Urothelium cell line (cell line): ENCODE data around the gene COL4A2.

Source experiments
- DNase-seq: peaks from one replicate; pipeline ENCODE4 v3.0.0; 2011; ENCODE audit warnings: low spot score, mixed read lengths
- FAIRE-seq: peaks from 2 replicates; lab custom pipeline; 2011; peaks lifted over from hg19 to GRCh38; lab: Jason Lieb, UNC

The COL4A2 gene

DNA sequence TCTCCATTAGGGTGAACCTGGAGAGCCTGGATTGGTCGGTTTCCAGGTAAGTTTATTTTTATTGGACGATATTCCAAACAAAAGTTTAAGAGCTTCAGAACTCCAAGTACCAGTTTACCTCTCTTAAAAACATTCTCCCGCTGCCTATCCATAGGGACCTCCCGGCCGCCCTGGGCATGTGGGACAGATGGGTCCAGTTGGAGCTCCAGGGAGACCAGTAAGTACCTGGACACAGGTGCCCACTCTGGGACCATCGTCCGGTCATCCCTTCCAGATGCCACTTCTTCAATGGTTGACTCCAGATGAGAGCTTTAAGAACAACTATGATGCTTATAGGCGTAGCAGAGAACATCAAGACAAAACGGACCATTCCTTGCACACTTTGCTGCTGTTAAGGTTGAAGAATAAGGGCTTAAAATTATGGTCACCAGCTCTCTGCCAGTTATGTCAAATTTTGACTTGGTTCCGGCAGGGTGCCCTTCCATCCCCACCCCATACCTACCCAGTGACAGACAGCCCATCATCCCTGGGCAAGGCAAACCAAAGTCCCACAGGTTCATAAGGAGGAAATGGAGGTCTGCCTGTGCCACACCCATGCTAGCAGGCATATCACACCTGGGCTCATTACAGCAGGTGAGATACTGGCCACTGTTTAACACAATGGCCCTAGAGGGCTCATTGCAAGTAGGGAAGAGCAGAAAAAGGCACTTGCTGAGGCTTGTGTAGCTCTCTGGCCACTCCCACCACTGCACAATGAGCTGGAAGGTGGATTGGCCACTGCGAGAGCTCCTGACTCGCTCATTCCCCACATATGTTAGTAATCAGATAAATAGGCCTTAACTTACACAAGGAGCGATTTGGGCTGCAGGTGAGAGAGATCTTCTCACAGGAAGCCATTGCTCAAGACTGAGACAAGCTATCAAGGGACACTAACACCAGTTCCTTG, 123.6 kb downstream of the COL4A2 start:
- no peak for DNase-seq
- no peak for FAIRE-seq

DNA sequence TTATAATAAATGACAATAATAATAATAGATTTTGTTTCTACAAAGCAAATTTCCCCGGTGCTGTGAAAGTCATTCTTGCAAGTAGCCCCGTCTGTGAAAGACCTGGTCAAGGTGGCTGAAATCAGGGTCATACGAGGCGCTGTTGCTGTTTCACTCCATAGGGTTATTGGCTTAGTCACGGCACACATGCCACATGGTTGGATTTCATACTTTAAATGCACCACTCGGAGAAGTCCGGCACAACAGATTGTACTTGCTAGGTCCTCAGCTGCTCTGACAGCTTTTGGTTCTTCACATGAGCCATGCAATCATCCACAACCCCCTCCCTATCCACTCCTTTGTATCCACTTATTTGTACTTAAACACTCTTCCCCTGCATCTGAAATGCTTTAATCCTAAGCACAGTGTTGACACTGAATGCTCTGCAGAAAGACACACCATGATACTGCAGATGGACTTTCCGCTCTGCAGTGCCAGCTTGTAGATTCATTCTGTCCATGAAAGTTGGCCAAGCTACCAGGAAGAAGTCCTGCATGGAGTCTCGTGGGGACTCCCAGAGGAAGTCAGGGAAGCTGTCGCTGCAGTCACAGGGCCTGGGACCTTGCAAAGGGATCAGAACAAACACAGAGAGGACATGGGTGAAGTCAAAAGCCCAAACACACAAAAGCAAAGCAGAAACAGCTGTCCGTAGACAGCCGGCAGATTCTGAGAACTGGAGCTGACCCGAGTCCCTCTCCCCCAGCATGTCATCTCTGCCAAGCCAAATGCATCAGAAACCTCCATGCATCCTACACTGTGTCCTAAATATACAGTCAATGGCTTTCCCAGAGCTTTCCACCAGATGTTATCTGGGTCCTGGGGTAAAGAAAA, 124.6 kb downstream of the COL4A2 start:
- no peak for FAIRE-seq
- DNase-seq, result no peak

DNA sequence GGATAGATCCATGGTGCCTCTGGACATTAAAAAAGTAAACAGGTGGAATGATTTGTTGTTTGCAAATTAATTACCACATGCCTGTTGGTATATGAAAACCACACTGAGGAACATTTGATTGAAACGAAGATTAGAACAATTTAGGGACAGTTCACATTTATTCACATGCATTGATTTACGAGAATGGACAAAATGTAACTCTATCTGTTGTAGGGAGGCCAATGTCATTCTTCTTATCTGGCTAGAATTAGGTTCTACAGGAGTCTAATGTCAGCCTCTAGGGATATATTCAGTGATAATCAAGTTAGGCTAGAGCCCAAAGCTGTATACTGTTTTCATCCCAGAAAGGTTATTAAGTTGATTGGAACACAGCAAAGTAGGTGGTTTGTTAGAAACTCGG, 125.4 kb downstream of the COL4A2 start:
- no peak for FAIRE-seq

GRCh38 chr13:110433014-110433413, 125.9 kb downstream of the COL4A2 start:
- DNase-seq (no peak), FAIRE-seq (no peak)

More for the DNA sequence above, 125.4 kb downstream of the COL4A2 start:
- no peak for DNase-seq

DNA sequence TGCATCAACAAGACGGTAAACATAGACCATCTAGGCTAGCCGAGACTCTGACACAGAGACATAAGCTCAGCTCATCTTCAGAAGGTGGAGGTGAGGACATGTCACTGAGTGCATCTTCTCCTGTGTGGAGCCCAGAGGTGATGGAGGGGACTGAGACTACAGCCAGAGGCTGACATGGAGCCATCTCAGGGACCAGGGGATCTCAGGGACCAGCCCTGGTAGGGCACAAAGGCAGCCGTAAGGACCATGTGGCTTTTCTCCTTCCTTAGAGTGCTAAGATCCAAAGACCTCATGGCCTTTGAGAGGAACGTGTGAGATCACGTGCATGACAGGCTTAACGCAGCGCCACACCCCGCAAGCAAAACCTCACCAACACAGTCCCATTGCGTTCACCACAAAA, 127.5 kb downstream of the COL4A2 start:
- FAIRE-seq (no peak), DNase-seq (no peak)

DNA sequence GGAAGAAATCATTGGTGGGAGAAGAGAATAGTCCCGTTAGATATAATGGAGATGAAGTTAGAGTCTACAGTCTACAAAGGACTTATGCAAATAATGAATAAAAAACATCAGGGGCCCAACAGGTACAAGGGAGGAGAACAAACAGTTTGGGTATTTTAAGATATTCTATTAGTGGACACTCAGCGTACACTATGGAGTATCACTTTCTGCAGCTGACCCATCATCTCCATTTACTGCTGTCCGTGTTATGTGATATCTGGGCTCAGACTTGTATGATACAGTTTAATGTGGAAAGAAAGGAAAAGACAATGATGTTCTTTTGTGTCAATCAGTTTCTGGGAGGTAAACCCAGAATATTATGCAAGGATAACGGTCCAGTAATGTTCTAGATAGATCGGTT, 128.2 kb downstream of the COL4A2 start:
- DNase-seq (no peak), FAIRE-seq (no peak)

DNA sequence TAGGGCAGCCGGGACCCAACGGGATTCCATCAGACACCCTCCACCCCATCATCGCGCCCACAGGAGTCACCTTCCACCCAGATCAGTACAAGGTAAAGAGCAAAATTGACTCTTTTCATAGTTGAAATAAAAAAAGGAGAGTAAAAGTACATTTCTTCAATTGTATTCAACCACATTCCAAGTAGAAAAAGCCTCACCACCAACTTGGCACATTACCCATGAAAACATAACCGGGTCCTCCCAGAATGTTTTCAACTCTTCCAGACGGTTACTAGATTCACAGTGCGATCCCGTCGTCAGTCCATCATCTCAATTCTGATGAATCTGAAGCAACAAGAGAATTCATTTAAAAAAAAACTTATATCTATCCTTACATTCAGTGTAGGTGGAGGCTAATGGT, 129.2 kb downstream of the COL4A2 start:
- no peak for FAIRE-seq
- no peak for DNase-seq

GRCh38 chr13:110436786-110437370, 129.8 kb downstream of the COL4A2 start:
- FAIRE-seq (no peak), DNase-seq (no peak)

- no peak for DNase-seq
Observed at GRCh38 chr13:110438211-110438610, 131.1 kb downstream of the COL4A2 start.

DNA sequence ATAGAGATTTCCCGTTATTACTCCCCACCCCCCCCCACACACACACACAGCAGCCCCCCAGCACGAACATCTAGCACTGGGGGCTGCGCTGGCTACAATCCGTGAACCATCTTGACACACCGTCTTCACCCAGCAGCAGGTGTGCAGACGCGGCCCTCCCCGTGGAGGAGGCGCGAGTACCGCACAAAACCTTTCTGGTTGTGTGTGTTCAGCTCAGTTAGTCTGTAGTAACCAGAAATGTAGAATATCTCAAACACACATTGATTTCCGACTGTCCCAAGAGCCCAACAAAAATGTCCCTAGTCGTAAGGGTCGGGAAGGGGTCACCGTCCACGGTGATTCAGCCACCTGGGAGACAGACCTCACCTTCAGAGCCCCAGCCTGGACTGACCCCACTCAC, 131.7 kb downstream of the COL4A2 start:
- no peak for DNase-seq
- FAIRE-seq, result no peak

More at GRCh38 chr13:110438211-110438610, 131.1 kb downstream of the COL4A2 start:
- no peak for FAIRE-seq

- FAIRE-seq (no peak), DNase-seq (no peak)
Observed at GRCh38 chr13:110440946-110441731, 134.1 kb downstream of the COL4A2 start.

DNA sequence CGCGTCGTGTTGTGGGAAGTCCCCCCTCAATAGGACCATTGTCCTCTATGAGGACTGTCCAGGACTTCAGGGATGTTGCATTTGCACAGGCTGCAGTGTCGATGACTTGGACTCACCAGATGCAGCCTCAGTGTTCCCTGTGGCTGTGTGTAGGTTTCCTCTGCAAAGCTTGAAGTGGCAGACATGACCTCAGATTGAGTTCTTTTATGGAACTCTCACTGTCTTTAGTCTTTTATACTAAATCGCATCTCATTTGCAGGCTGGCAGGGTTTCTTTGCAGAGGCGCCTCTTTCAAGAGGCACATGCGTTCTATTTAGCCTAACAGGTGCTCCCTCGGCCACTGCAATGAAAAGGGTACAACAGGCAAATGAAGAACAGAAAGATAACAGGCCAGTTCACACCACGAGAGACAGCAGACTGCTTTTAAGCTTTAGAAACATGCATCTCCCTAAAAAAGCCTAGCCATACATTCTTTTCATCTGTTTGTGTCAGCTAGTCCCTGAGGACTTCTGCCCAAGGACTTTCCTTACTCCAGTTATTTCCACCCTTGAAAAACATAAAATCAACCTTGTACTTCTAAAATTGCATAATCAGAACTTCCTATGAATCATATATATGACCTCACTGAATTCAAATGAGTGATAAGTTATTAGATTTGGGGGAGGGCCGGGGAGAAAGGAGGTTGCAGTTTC, 136.0 kb downstream of the COL4A2 start:
- no peak for DNase-seq
- FAIRE-seq, result no peak

GRCh38 chr13:110443622-110444225, 136.6 kb downstream of the COL4A2 start:
- FAIRE-seq (no peak), DNase-seq (no peak)

GRCh38 chr13:110444226-110444653, 137.2 kb downstream of the COL4A2 start:
- FAIRE-seq, result no peak
- DNase-seq, result no peak

- DNase-seq (no peak), FAIRE-seq (no peak)
Observed at GRCh38 chr13:110445183-110445582, 138.1 kb downstream of the COL4A2 start.

GRCh38 chr13:110445722-110446574, 138.9 kb downstream of the COL4A2 start:
- DNase-seq (no peak), FAIRE-seq (no peak)

DNA sequence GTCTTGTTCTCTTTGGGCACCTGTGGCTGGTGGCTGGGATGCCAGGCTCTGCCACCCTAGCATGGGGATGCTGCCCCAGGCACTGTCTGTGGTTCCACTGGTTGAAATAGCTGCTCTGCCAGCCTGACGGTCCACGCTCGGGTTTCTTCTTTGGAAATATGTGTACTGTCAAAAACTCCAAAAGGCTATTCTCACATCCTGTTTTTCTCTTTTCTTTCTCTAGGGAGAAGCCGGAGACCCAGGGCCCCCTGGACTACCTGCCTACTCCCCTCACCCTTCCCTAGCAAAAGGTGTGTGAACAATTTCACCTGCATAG, 139.4 kb downstream of the COL4A2 start:
- FAIRE-seq, result no peak
- DNase-seq, result no peak

DNA sequence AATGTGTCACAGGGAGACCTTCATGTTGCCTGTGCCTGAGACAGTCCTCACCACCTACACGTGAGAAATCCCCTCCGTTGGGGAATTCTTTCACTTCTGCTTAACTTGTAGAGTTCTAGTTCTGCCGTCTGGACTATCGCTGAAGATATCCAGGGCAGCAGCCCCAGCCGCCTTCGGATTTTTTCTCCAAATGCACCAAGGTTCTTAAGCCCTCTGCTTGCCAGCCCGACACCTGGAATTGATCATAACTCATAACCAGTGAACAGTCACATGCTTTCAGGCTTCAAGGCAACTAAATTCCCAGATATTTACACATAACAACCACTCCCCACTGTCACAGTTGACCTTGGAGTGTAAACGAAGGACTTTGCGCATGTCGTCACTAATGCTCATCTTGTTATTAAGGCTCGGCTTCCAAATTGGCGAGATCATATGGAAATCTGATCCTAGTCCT, 140.0 kb downstream of the COL4A2 start:
- no peak for DNase-seq
- FAIRE-seq, result no peak

GRCh38 chr13:110447801-110448200, 140.7 kb downstream of the COL4A2 start:
- DNase-seq (no peak), FAIRE-seq (no peak)
